Measurements from ENCODE around the gene MAGEA9.
"Not testable (repeated sequence)": the region's sequence is repeated elsewhere in the genome, so short reads cannot be mapped to it uniquely, and the experiment has no call there.

The MAGEA9 gene

GRCh38 chrX:149781727-149782126 is at the start of gene MAGEA9:
Gene MAGEA9, plus strand, starts transcription at chrX:149781930. Its CDS starts 4,281 bp downstream, at chrX:149786211.
- not testable (repeated sequence) for DNase-seq

- not testable (repeated sequence) for DNase-seq
Observed at GRCh38 chrX:149742269-149742668, 39.5 kb upstream of the MAGEA9 start.

- DNase-seq, result not testable (repeated sequence)
Observed at GRCh38 chrX:149746390-149747007, 35.2 kb upstream of the MAGEA9 start.

- no peak for DNase-seq
Observed at GRCh38 chrX:149757206-149758067, 24.3 kb upstream of the MAGEA9 start.

GRCh38 chrX:149758068-149758714 is 23.5 kb upstream of the MAGEA9 start:
- no peak for DNase-seq

- not testable (repeated sequence) for DNase-seq
Observed at GRCh38 chrX:149758715-149759078, 23.0 kb upstream of the MAGEA9 start.

GRCh38 chrX:149759824-149760223 is 21.9 kb upstream of the MAGEA9 start:
- no peak for DNase-seq

GRCh38 chrX:149760965-149761364 is 20.8 kb upstream of the MAGEA9 start:
- no peak for DNase-seq

- not testable (repeated sequence) for DNase-seq
Observed at GRCh38 chrX:149761858-149762674, 19.7 kb upstream of the MAGEA9 start.

GRCh38 chrX:149762696-149763614 is 18.8 kb upstream of the MAGEA9 start:
- no peak for DNase-seq

- DNase-seq, result not testable (repeated sequence)
Observed at GRCh38 chrX:149770344-149770743, 11.4 kb upstream of the MAGEA9 start.

GRCh38 chrX:149773026-149773425 is 8.7 kb upstream of the MAGEA9 start:
- DNase-seq, result not testable (repeated sequence)

- not testable (repeated sequence) for DNase-seq
Observed at GRCh38 chrX:149773768-149774167, 8.0 kb upstream of the MAGEA9 start, which contains the start of gene HSFX1. Gene HSFX1, plus strand, starts transcription at chrX:149774068. Its CDS starts 614 bp downstream, at chrX:149774682.

GRCh38 chrX:149777999-149778398 is 3.7 kb upstream of the MAGEA9 start:
- not testable (repeated sequence) for DNase-seq

- not testable (repeated sequence) for DNase-seq
Observed at GRCh38 chrX:149795531-149795930, 13.8 kb downstream of the MAGEA9 start.

- no peak for DNase-seq
Observed at GRCh38 chrX:149799095-149799714, 17.5 kb downstream of the MAGEA9 start.

GRCh38 chrX:149799938-149800337 is 18.2 kb downstream of the MAGEA9 start:
- no peak for DNase-seq

- DNase-seq, result no peak
Observed at GRCh38 chrX:149803458-149804062, 21.8 kb downstream of the MAGEA9 start.

GRCh38 chrX:149804102-149804501 is 22.4 kb downstream of the MAGEA9 start:
- DNase-seq, result no peak

- no peak for DNase-seq
Observed at GRCh38 chrX:149807747-149808458, 26.2 kb downstream of the MAGEA9 start.
